GM18907 (cell line): ENCODE measurements around the gene KLF15.

ENCODE experiments used
- ATAC-seq: cut with Tn5 transposase; IDR thresholded peaks from one replicate; pipeline ENCODE4 v1.9.1; 2021; ENCODE audit warnings: mild to moderate bottlenecking, moderate library complexity; ENCODE audit not compliant: unreplicated experiment

Gene KLF15

DNA sequence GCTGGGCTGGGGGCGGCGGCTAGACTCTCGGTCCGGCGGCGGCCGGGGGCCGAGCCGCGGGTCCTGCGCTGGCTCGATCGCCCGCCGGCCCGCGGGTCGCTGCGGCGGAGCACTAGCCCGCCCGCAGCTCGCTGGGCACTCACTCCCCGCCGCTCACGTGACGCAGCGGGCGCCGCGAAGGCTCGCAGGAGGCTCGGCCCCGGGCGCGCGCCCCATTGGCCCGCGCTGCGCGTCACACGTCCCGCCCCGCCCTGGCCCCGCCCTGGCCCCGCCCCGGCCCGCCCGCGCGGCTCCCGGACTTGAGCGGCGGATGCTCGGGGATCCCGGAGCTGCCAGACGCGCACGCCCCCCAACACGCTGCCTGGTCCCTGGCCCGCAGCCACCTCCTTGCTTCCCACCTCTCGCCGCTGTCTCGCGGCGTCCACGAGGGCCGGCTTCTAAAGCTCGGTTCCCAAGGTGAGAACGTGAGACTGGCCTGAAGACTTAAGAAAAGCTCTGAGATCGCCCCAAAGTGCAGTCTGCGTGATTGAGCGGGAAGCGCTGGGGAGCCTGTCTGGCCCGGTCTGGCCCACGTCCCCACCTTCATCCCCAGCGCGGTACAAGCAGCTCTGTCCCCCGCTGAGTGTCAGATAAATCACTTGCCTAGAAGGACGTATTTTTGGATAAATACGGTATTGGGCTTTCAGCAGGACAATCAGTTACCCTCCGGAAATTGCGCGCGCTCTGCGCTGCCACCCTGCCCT is at the start of gene KLF15:
Gene KLF15 (minus strand): TSS at position 114 of the 743 bp plus-strand sequence. CDS start 4,486 bp downstream, outside the sequence.
- peak; percentile 78 for ATAC-seq

DNA sequence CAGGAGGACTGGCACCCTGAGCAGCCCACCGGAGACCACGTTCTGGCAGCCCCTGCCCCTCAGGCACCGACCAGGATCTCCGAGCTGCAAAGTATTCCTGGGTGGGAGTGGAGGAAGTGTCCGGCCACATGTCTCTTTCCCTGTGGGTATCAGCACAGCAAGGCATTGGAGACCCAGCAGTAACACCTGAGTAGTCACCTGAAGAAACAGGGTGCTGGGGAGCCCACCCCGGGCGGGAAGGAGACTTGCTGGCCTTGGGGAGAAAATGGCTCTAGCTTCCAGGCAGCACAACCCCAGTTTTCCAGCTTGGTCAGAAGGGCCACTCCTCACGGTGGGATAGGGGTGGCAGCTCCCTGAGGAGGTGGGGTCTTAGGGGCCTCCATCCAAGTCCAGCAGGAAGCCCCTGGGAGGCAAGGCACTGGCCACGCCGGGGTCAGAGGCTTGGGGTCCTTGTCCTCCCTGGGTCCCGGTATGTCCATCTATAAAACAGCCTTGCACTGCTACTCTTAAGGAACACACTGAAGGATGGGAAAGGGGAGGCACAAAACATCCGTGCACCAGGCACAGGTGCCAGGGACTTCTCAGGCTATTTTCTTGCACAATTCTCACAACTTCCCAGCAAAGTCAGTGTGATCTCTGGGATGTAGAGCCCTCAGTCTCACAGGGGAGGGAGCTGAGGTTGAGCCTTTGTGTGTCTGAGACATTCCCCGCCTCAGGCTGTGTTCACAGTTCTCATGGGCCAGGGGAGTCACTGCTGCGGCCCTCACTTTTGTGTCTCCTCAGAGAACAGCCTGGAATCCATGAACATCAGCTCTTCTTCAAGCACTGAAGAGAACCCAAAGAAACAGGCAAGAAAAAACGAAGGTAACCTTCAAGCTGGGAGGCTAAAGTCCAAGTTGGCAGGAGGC is 49.4 kb upstream of the KLF15 start:
- no peak for ATAC-seq

DNA sequence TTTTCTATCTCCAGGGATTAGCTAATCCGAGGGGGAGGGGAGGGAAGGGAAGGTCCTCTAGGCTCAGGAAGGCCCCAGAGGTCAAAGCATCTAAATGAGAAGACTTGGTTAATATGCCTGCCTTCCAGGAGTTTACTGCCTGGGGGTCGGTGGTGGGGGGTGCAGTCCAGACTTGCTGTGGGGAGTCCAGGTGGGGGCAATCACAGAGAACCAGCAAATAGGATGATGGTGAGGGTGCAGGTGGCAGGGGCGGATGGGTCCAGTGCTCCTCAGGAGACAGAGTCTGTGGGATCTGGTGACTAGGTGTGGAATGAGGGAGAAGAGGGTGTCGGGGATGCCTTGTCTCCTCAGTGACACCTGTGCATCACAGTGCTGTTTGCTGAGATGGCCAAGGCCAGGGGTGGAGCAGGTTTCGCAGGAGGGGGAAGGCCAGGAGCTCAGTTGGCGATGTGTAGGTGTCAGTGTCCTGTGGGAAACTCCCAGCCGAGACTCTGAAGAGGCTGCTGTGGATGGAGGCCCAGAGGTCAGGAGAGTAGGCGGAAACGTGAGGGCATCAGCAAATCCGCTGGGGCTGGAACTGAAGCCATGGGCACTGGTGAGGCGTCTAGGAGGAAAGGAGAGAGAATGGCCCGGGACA is 45.6 kb upstream of the KLF15 start:
- no peak for ATAC-seq

DNA sequence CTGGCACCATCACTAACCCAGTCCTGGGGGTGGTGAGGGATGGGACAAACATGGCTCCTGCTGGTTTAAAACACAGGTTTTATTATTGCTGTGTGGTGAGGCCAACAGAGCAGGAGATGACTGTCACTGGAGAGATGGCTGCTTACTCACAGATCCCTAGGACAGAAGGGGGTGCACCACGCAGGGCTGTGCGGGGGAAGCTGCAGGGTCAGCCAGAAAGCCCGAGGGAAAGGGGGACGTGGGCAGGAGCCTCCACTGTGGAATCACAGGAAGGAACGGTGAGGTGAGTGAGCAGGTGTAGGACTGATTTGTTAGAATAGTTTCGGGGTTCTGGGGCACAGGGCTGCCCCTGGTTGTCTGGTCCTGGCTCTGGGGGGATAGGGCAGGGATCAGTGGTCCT is 45.0 kb upstream of the KLF15 start:
- ATAC-seq: no peak

DNA sequence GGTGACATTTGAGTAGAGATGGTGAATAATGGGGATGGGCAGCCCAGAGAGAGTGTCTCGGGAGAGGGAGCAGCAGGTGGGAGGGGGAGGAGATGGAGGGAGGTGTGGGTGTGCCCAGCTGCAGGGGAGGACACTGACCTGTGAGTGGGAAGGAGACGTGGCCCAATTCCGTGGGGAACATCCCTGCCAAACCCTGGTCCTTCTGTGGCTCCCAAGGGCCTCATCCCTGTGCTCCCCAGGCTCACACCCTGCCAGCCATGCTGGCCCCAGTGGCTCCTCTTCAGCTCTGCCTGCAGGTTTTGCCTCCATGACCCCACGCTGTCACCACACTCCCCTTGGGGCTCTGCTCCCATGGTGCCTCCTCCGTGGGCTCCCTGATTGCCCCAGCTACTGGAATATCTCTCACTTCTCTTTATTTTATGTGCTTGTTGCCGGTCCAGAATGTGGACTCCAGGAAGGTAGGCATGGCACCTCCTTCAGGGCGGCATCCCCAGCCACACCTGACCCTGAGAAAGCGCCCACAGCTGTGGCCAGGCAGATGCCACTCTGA is 44.5 kb upstream of the KLF15 start:
- no peak for ATAC-seq

DNA sequence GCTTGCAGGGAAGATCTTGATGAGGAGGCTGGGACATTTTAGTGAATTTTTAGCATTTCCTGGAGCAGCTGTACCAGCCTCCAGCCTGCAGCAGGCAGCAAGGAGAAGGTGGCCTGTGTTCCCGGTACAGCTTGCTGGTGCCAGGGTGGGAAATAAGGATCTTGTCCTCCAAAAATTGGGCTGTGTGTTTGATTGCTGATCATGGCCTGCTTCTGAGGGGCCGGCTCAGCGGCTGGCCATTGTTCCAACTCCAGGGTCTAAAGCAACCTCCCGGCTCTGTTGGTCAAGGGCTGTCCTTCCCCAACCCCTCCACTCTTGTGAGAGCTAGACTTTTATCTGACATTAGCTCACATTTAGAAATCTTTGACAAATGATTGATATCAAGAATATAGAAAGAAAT is 42.5 kb upstream of the KLF15 start:
- peak; percentile 6 for ATAC-seq

DNA sequence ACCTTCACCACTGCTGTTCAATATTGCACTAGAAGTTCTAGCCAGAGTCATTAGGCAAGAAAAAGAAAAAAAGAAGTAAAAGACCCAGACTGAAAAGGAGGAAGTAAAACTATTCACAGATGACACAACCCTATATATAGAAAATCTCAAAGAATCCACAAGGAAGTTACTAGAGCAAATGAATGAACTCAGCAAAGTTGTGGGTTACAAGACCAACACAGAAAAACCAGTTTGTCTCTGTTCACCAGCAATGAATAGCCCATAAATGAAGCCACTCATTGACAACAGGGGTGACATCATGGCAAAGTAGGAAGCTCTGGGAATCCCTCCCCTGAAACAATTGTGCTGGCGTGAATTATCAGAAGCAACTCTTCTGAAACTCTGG is 42.1 kb upstream of the KLF15 start:
- peak; percentile 60 for ATAC-seq

DNA sequence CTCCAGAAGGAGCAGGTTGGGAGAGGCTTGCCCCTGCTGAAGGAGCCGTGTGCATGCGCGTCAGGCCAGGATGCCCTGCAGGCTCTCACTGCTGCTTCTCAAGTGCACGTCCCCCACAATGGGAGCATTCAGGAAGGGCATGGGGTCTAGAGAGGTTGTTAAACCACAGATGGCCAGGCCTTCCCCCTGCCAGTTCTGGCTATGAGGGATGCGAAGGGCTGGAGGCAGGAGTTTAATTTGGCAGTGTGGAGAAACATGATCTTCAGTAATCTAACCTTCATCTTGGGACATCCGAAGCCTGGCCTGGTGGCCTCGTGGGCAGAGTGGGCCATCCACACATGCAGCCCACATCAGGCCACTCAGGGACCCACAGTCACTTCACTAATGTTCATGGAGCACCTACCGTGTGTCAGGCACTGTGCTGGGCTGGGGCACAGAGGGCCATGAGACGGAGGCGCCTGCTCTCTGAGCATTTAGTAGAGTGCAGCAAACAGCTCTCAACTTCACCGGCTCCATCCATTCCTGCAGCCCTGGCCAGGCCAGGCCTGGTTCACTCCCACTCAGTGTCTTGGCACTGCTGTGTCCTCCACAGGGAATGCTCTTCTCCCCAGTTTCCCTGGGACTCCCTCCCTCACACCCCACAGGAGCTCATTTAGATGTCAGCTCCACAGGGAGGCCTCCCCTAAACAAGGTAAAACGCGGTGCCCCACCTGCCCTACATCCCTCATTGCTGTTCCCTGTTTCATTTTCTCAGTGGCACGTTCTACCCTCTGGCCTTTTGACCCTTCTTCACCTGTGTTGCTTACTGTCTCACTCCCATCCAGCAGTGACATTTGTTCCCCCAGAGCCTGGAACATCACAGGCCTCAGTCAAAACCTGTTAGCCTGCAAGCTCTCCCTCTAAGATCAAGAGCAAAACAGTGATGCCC is 41.5 kb upstream of the KLF15 start:
- peak; percentile 7 for ATAC-seq

DNA sequence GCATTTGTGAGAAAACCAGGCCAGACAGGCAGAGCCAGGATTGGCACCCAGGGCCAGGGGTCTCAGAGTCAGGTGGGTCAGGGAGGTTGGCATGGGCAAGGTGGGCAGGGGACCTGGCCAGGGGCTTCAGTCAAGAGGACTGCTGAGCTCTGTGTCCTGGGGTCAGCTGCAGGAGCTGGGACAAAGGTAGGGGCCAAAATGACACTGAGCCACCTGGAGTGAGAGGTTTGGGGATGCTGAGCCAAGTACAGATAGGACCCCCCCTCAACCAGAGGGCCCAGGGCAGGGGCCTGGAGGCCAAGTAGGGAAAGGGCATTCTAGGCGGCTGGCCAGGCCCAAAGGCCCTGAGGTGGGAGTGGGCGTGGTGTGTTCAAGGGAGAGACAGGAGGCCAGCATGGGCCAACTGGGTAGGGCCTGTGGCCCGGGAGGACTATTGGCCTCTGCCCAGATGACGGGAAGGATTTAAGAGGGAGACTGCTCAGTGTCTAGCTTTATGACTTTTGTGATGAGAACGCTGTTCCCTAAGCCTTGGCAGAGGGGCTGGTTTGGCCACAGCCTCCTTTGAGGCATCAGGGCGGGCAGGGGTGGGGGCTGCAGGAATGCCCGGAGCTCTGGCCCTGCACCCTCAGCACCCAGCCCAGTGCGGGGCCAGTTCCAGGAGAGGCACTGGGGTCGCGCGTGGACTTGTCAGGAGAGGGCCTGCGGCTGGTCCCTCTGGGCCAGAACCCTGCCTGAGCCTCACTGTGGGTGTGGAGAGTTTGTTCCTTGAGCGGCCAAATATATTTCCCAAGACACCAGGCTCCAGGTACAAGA is 40.6 kb upstream of the KLF15 start:
- no peak for ATAC-seq

DNA sequence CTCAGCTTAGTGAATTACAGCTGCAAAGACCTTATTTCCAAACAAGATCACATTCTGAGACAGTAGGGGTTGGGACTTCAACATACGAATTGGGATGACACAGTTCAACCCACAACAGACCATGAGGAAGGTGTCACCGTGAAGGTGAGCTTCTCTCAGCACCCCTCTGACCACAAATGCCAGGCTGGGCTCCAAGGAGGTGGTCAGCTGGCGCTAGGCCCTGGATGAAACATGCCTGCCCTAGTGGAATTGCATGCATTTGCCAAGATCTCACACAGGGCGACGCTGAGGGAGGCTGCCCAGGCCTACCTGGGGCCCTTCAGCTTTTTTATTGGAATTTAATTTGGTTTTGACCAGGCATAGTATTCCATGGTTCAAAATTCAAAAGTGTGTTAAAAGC is 39.3 kb upstream of the KLF15 start:
- no peak for ATAC-seq

DNA sequence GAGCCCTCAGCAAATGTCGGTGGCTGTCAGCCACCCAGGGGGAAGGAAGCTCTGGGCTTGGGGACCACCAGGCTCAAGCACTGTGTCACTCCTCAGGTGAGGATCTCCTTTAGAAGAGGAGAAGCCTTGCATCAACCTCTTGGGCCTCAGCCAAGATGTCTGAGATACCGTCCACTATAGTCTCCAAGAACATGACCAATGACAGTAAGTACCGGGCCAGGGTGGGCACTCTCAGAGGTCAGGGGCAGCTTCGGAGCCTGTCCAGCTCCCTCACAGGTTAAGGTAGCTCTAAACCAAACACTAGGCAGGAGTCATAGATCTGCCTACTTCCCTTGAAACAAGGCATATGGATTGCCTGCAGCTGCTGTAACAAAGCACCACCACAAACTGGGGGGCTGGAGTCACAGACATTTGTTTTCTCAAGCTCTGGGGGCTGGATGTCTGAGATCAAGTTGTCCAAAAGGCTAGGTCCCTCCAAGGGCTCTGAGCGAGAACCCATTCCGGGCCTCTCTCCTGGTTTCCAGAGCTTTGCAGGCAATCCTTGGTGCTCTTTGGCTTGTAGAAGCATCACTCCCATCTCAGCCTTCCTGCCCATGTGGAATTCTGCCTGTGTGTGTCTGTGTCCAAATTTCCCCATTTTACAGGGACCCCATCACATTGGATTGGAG is 38.8 kb upstream of the KLF15 start:
- no peak for ATAC-seq

DNA sequence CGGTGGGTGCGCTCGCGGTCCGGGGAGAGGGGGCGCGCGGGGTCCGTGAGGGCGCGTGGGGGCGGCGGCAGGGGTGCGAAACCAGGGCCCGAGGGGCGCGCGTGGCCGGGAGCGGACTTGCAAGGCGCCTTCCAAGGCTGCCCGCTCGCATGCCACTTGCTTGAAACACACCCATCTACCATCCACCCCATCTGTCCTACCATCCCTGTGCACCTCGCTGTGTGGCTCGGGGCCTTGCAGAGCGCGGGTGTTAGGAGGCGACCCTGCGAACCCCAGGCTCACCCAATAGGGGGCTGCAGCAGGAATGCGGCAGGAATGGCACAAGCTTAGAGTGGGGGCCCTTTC is 37.7 kb upstream of the KLF15 start:
- no peak for ATAC-seq

DNA sequence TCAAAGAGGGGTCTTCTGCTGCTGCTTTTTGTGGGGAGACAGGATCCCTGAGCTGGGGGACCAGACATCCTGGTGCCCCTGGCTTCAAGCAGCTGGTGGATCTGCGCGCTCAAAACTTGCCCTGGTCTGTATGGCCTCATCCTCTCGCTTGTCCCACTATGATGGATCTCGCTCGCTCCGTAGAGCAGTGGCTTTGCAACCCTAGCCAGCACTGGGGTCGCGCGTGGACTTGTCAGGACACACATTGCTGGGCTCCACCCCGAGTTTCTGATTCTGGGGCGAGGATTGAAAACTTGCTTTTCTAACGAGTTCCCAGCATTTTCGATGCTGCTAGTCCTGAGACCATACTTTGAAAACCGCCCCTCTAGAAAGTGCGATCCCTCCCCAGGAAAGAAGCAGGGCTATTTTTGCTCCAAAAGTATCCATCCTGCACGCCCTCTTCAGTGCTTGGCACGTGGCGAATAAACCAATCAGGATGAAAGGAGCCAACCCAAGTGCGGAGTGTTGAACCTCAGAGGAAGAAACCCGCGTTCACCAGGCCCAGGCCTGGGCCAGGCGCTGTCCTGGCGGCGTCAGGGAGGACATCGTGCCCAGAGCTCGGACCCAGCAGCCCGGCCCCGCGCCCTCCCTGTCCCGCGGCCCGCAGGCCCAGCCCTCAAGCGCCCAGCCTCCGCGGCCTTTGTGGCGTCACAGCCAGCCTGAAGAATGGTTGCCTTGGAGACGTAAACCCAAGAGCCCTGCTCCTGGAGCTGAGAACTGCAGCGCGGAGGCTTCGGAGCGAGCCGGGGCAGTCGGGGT is 37.2 kb upstream of the KLF15 start, which contains the start of gene CFAP100:
Gene CFAP100 (plus strand): TSS at position 731 of the 798 bp plus-strand sequence. CDS start 1,092 bp downstream, outside the sequence.
- no peak for ATAC-seq

DNA sequence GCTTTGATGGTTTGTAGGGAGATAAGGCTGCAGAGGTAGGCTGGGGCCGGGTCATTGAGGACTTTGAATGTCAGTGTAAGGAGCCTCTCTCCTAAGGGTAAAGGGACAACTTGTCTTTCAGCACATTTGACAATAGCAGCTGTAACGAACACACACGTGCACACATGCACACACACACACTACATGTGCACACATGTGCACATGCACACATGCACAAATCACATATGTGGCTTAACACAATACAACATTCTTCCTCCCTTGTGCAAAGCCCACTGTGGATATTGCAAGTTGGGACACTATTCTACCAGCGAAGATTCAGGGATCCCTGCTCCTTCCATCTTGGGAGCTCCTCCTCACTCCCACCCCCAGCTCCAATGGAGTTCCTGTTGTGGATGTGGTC is 36.4 kb upstream of the KLF15 start:
- ATAC-seq: no peak

DNA sequence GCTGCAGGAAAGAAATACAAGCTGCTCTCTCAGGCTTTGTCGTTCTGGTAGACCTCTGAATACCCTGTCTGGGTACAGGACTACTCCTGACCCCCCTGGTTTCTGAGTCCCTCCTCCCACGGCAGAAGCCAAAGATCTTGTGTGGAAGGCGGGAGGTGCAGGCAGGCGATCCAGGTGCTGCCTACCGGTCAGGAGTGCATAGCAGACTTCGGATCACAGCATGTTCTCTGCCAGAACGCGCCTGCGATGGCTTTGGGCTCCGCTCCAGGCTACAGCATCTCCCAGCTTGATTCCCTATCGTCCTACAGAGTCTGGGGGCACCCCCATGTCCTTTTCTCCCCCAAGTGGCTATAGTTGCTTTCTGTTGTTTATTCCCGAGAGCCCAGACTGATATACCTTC is 35.0 kb upstream of the KLF15 start:
- no peak for ATAC-seq

DNA sequence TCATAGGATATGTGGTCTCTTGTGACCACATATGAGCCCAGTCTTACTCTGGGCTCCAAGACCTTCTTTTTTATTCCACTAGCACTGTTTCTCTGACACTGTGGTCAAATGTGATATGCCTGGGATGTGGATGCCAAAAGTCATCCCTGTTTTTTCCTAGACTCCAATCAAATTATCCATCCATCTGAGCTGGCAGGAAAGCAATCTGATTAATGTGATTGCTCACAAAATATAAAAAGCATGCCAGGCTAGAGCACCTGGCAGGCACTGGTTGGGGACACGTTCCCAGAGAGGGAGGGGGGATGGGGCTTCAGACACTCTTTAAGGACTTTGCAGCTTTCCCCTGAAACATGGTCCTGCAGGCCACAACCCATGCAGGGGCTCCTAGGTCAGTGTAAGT is 34.4 kb upstream of the KLF15 start:
- no peak for ATAC-seq

DNA sequence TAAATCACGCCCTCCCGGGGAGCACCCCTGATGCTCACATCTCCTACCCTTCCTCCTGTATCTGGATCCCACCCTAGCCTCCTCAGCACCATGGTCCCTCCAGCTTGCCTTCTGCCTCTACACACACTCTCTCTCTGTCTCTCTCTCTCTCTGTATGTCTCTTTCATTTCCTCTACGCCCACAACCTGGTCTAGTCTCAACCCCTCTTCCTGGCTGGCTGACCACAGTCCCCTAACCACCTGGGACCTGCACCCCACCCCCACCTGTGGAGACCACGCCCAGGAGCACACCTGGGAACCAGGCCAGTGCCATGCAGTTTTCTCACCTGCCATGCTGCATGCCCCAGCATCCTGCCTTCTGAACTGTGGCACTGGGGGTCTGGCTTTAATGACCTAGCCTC is 33.5 kb upstream of the KLF15 start:
- ATAC-seq: no peak

DNA sequence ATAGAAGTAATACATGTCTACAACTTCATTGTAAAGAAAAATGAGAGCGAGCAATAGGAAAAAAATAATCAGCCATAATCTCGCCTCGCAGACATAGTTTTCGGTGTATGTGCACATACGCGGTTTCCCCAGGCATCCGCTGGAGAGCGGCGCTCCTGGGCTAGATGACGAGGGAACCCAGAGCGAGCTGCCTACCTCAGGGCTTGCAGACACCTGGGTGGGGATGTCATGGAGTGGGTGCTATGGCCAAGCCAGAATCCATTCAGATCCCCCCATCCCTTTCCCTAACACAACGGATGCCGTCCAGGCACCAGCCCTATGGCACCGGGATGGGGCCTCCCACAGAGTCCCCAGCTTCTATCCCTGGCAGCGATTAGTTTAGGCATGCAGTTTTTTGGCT is 33.0 kb upstream of the KLF15 start:
- no peak for ATAC-seq
